Naive thymus-derived CD4-positive, alpha-beta T cell (primary cell): Measurements from ENCODE around the gene CRADD. TPM values are rescaled to one million over a fixed set of nuclear protein-coding genes. Genes with fewer than 3 reads are reported as not detected.

ENCODE experiments used
- ATAC-seq: fragments of 150-1000 bp; cut with Tn5 transposase; 2 replicates; pipeline ENCODE4 v1.10.0; 2021; ENCODE audit warnings: mild to moderate bottlenecking, moderate library complexity
- CTCF ChIA-PET: fragments of 350-600 bp; sonication (Branson Sonifier 250); formaldehyde crosslinking; loops from one replicate; lab custom pipeline; 2021; ENCODE audit warnings: antibody characterized with exemption; lab: Charles Lee
- POLR2A ChIA-PET: fragments of 350-600 bp; sonication (Branson Sonifier 250); formaldehyde crosslinking; loops from one replicate; lab custom pipeline; 2021; ENCODE audit warnings: antibody characterized with exemption, inconsistent platforms; lab: Charles Lee
- DNase-seq, 9 donors: peaks; one replicate each; pipeline versions ENCODE4 v3.0.0 to v3.0.0-alpha.2; 2020 to 2022; ENCODE audit warnings: mixed read lengths in 1 of 9
- H3K27ac ChIP-seq: one replicate; pipeline ENCODE4 v1.7.0; 2013; ENCODE audit warnings: mild to moderate bottlenecking, low read depth, low read length, moderate library complexity
- H3K27me3 ChIP-seq, 2 donors: one replicate each; pipeline ENCODE4 v1.7.0; 2013; ENCODE audit warnings: low read length in 2 of 2, mild to moderate bottlenecking in 2 of 2, moderate library complexity in 2 of 2; ENCODE audit not compliant: control insufficient read depth in 2 of 2, insufficient read depth in 2 of 2
- H3K36me3 ChIP-seq, 3 experiments: 1 replicate in 2 of 3; 2 replicates in 1 of 3; pipeline ENCODE4 v1.7.0; 2013; ENCODE audit warnings: low read length in 3 of 3, mild to moderate bottlenecking in 3 of 3, moderate library complexity in 1 of 3; ENCODE audit not compliant: insufficient read depth in 3 of 3, control insufficient read depth in 2 of 3
- H3K4me1 ChIP-seq, 2 donors: one replicate each; pipeline ENCODE4 v1.7.0; 2013; ENCODE audit warnings: low read length in 2 of 2, mild to moderate bottlenecking in 2 of 2, moderate library complexity in 1 of 2; ENCODE audit not compliant: control insufficient read depth in 2 of 2, insufficient read depth in 2 of 2
- H3K4me3 ChIP-seq: 2 replicates; pipeline ENCODE4 v1.7.0; 2013; ENCODE audit warnings: mild to moderate bottlenecking, low read length
- H3K9me3 ChIP-seq, 3 experiments: 1 replicate in 2 of 3; 2 replicates in 1 of 3; pipeline ENCODE4 v1.7.0; 2013; ENCODE audit warnings: low read length in 3 of 3; ENCODE audit not compliant: control insufficient read depth in 2 of 3
- H3K27ac Mint-ChIP-seq, 9 donors: one replicate each; pipeline ENCODE4 v1.8.0; 2020 to 2022; ENCODE audit warnings: mixed read lengths in 9 of 9, mild to moderate bottlenecking in 8 of 9, moderate library complexity in 5 of 9, inconsistent platforms in 2 of 9
- H3K27me3 Mint-ChIP-seq, 5 donors: one replicate each; pipeline ENCODE4 v1.8.0; 2021 to 2022; ENCODE audit warnings: mixed read lengths in 5 of 5, mild to moderate bottlenecking in 1 of 5
- H3K36me3 Mint-ChIP-seq, 5 donors: one replicate each; pipeline ENCODE4 v1.8.0; 2020 to 2022; ENCODE audit warnings: mixed read lengths in 5 of 5, mild to moderate bottlenecking in 3 of 5, inconsistent platforms in 1 of 5
- H3K4me1 Mint-ChIP-seq, 7 donors: one replicate each; pipeline ENCODE4 v1.8.0; 2020 to 2022; ENCODE audit warnings: mixed read lengths in 7 of 7, mild to moderate bottlenecking in 3 of 7, inconsistent platforms in 1 of 7
- H3K4me3 Mint-ChIP-seq, 10 donors: one replicate each; pipeline ENCODE4 v1.8.0; 2020 to 2022; ENCODE audit warnings: mild to moderate bottlenecking in 10 of 10, mixed read lengths in 10 of 10, moderate library complexity in 6 of 10, inconsistent platforms in 2 of 10
- H3K9me3 Mint-ChIP-seq, 11 donors: one replicate each; pipeline ENCODE4 v1.8.0; 2020 to 2022; ENCODE audit warnings: mixed read lengths in 11 of 11, mild to moderate bottlenecking in 4 of 11, inconsistent platforms in 1 of 11, moderate library complexity in 1 of 11
- intact Hi-C, 2 donors: fragments of 100-400 bp; cut with micrococcal nuclease; formaldehyde crosslinking; loops; one replicate each; pipeline ENCODE4 v1.15.1; 2023
- polyA plus RNA-seq, 2 donors: library from polyadenylated mRNA; unstranded; fragments of 300-500 nt; fragmentation: Illumina TruSeq; gene quantifications; one replicate each; pipeline ENCODE4 v1.2.3, GENCODE V29; 2021
- total RNA-seq, 6 experiments: library from RNA in 5 of 6; stranded (reverse) in 5 of 6; gene quantifications; 1 replicate in 5 of 6; 2 replicates in 1 of 6; pipeline ENCODE4 v1.2.3 and lab custom pipeline; 2021 to 2026

The CRADD gene
- total and polyA plus RNA-seq, 7 experiments from 2014 or later = 11.4 to 17.1 (median 13.8) TPM

DNA sequence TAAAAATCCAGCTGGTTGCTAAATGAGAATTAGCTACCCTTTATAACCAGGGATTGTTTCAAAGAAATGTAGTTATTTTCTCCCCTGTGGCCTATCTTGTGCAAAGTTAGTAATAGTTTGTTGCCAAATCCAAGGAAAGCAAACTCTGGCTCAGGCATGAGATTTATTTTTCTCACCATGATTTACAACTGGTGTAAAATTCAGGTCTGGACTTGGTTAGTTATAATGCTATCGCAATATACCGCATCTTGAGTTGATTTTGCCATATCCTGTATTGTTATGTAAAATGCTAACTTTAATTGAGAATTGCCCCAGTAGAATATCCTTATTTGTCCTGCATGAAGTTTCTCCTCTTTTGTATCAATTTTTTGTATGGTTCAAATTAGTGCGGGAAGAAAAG, 135.5 kb downstream of the CRADD start:
- Mint-ChIP-seq H3K4me3 (no peak overlapping the region), H3K27me3 (no peaks in the 10 kb centered on the region), H3K4me1 (peaks cover 0 to 13% (median under 1%) of the 10 kb centered on the region in 7 donors), H3K9me3 (peaks cover 0 to 2% (median 0%) of the 10 kb centered on the region in 11 donors), H3K36me3 (peaks cover 4 to 19% (median 11%) of the 10 kb centered on the region in 5 donors), H3K27ac (no peak overlapping the region)
- DNase-seq = no peak
- no peaks in the 10 kb centered on the region for H3K36me3 ChIP-seq
- no peaks in the 10 kb centered on the region for H3K4me1 ChIP-seq
- no peak overlapping the region for H3K27ac ChIP-seq
- intact Hi-C loops = no loop called here
- H3K27me3 ChIP-seq = no peaks in the 10 kb centered on the region
- CTCF ChIA-PET = interaction anchor here (0.6 kb wide), 1 partner anchor 165 kb away, joined by 4 read pairs; no protein-coding TSS in a partner anchor
- no peak for ATAC-seq
- H3K4me3 ChIP-seq = no peak overlapping the region
- no peaks in the 10 kb centered on the region for H3K9me3 ChIP-seq
- POLR2A ChIA-PET = interaction anchor here (0.6 to 0.9 kb wide), 2 partner anchors 15 to 66 kb away, joined by 3 to 4 read pairs; no protein-coding TSS in a partner anchor

DNA sequence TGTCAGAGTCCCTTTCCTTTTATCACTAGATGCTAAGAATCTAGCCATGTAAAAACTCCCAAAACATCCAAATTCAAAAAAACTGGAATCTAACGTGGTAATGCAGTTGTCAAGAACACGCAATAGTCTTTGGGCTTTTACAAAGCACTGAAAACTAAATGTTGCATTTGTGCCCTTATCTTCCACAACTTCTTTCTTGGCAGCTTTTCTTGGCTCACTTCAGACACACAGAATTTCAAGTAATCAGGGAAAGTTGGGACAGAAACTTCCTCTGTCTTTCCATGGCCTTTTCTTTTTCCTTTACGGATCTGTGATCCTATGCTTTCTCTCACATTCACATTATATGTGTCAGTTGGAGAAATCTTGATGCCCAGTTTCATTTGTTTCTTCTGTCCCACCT, 136.0 kb downstream of the CRADD start:
- ChIA-PET CTCF (no interaction called here), POLR2A (interaction anchor here (0.9 kb wide), 1 partner anchor 66 kb away, joined by 3 read pairs; no protein-coding TSS in a partner anchor)
- peaks cover 4 to 21% (median 12%) of the 10 kb centered on the region in 5 donors for H3K36me3 Mint-ChIP-seq
- peak overlapping the region in 1 of 9 donors; percentile 17 for H3K27ac Mint-ChIP-seq
- H3K9me3 ChIP-seq = no peaks in the 10 kb centered on the region
- no peaks in the 10 kb centered on the region for H3K27me3 ChIP-seq
- intact Hi-C loops = no loop called here
- H3K4me3 ChIP-seq = no peak overlapping the region
- no peak overlapping the region for H3K27ac ChIP-seq
- ATAC-seq = no peak
- no peak overlapping the region for H3K4me3 Mint-ChIP-seq
- DNase-seq = no peak
- peaks cover 0 to 8% (median 0%) of the 10 kb centered on the region in 7 donors for H3K4me1 Mint-ChIP-seq
- H3K4me1 ChIP-seq = no peaks in the 10 kb centered on the region
- no peaks in the 10 kb centered on the region for H3K36me3 ChIP-seq
- H3K27me3 Mint-ChIP-seq = no peaks in the 10 kb centered on the region
- H3K9me3 Mint-ChIP-seq = peaks cover 0 to 2% (median 0%) of the 10 kb centered on the region in 11 donors

GRCh38 chr12:93813972-93814821, 137.0 kb downstream of the CRADD start:
- H3K27me3 Mint-ChIP-seq = no peaks in the 10 kb centered on the region
- H3K27ac ChIP-seq = no peak overlapping the region
- H3K9me3 Mint-ChIP-seq = peaks cover 0 to 2% (median 0%) of the 10 kb centered on the region in 11 donors
- peaks cover 4 to 21% (median 12%) of the 10 kb centered on the region in 5 donors for H3K36me3 Mint-ChIP-seq
- H3K36me3 ChIP-seq = no peaks in the 10 kb centered on the region
- no peak for ATAC-seq
- no peak overlapping the region for H3K4me3 Mint-ChIP-seq
- intact Hi-C loops = no loop called here
- ChIA-PET POLR2A (no interaction called here), CTCF (no interaction called here)
- peaks cover 0 to 14% (median 0%) of the 10 kb centered on the region in 7 donors for H3K4me1 Mint-ChIP-seq
- no peaks in the 10 kb centered on the region for H3K27me3 ChIP-seq
- no peak overlapping the region for H3K27ac Mint-ChIP-seq
- no peak overlapping the region for H3K4me3 ChIP-seq
- no peaks in the 10 kb centered on the region for H3K9me3 ChIP-seq
- H3K4me1 ChIP-seq = no peaks in the 10 kb centered on the region
- no peak for DNase-seq

GRCh38 chr12:93818488-93819049, 141.4 kb downstream of the CRADD start:
- POLR2A ChIA-PET = no interaction called here
- intact Hi-C loops = no loop called here
- Histone ChIP-seq H3K27ac (no peak overlapping the region), H3K4me1 (no peaks in the 10 kb centered on the region), H3K9me3 (no peaks in the 10 kb centered on the region), H3K27me3 (no peaks in the 10 kb centered on the region), H3K4me3 (no peak overlapping the region), H3K36me3 (no peaks in the 10 kb centered on the region)
- peaks cover 0 to 23% (median 4%) of the 10 kb centered on the region in 7 donors for H3K4me1 Mint-ChIP-seq
- no peak overlapping the region for H3K27ac Mint-ChIP-seq
- ATAC-seq (no peak), DNase-seq (no peak)
- no peaks in the 10 kb centered on the region for H3K27me3 Mint-ChIP-seq
- peaks cover 8 to 35% (median 16%) of the 10 kb centered on the region in 5 donors for H3K36me3 Mint-ChIP-seq
- H3K9me3 Mint-ChIP-seq = peaks cover 0 to 5% (median 0%) of the 10 kb centered on the region in 11 donors
- CTCF ChIA-PET = interaction anchor here (0.8 kb wide), 1 partner anchor 283 kb away, joined by 3 read pairs; no protein-coding TSS in a partner anchor
- no peak overlapping the region for H3K4me3 Mint-ChIP-seq

DNA sequence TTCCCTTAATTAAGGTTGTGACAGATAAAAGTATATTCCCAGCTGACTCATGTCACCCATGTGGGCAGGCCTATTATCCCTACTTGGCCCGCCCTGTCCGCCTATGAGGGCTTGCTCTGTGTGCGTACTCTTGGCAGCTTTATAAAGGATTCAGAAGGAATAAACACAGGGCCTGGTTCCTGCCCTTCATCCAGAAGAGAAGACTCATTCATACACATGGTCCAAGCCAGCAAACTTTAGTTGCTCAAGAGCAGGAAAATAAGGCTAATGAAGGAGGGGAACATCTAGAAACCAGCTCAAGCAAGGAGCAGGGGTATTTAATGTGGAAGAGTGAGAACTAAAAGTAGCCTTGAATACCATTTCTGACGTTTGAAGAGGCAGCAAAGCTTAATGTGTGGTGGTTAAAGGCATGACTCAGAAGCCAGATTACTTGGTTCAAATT, 141.9 kb downstream of the CRADD start:
- Histone ChIP-seq H3K27me3 (no peaks in the 10 kb centered on the region), H3K4me1 (no peaks in the 10 kb centered on the region), H3K4me3 (no peak overlapping the region), H3K9me3 (no peaks in the 10 kb centered on the region), H3K27ac (no peak overlapping the region), H3K36me3 (no peaks in the 10 kb centered on the region)
- Mint-ChIP-seq H3K36me3 (peaks cover 8 to 35% (median 16%) of the 10 kb centered on the region in 5 donors), H3K4me3 (no peak overlapping the region), H3K27me3 (no peaks in the 10 kb centered on the region), H3K4me1 (peaks cover 0 to 23% (median 4%) of the 10 kb centered on the region in 7 donors), H3K9me3 (peaks cover 0 to 5% (median 0%) of the 10 kb centered on the region in 11 donors), H3K27ac (no peak overlapping the region)
- CTCF ChIA-PET = no interaction called here
- no peak for ATAC-seq
- intact Hi-C loops = no loop called here
- DNase-seq = no peak
- POLR2A ChIA-PET = interaction anchor here (0.5 kb wide), 1 partner anchor 737 kb away, joined by 9 read pairs; no protein-coding TSS in a partner anchor

DNA sequence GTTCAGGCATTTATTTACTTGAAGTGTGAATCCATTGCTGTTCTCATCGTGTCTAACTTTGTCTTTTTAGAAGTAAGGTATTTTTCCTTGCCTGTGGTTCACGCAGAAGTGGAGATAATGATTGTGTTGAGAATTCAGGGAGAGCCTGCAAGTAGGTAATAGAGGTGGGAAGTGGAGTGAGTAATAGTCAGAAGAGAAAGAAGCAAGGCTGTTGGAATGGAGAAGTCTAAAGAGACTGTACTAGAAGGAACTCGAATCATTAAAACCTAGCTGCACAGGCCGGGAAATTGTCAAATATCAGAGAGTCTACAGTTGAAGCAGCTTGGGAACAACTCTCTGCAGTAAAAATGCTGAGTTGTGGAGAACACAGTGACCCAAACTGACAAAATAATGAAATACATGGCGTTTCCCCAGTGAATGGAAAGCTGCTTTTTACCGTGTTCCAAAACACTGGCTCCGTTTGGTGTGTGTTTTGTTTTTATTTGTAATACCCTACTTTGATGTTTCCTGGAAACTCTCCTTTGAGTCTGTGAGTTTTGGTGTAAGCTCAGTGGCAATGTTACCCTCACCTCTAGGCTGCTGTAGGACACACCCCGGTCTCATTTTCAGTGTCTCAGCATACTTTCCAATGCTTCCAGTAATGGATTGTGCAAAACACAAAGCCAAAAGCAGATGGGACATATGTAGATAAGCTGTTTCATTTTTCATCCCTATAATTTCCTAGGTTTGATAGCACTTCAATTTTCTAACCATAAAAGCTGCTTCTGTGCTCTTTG, 146.6 kb downstream of the CRADD start:
- no peak overlapping the region for H3K27ac ChIP-seq
- no peak overlapping the region for H3K4me3 Mint-ChIP-seq
- intact Hi-C loops = no loop called here
- H3K27ac Mint-ChIP-seq = no peak overlapping the region
- H3K27me3 ChIP-seq = no peaks in the 10 kb centered on the region
- ATAC-seq = no peak
- no peaks in the 10 kb centered on the region for H3K9me3 ChIP-seq
- H3K27me3 Mint-ChIP-seq = no peaks in the 10 kb centered on the region
- ChIA-PET POLR2A (no interaction called here), CTCF (interaction anchor here (0.7 to 1.0 kb wide), 3 partner anchors 44 to 277 kb away, joined by 3 to 7 read pairs (median 3); no protein-coding TSS in a partner anchor)
- no peaks in the 10 kb centered on the region for H3K4me1 ChIP-seq
- no peak for DNase-seq
- peaks cover 0 to 13% (median 5%) of the 10 kb centered on the region in 7 donors for H3K4me1 Mint-ChIP-seq
- H3K9me3 Mint-ChIP-seq = peaks cover 0 to 5% (median 0%) of the 10 kb centered on the region in 11 donors
- peaks cover 0 to 22% (median 11%) of the 10 kb centered on the region in 5 donors for H3K36me3 Mint-ChIP-seq
- H3K36me3 ChIP-seq = no peaks in the 10 kb centered on the region
- no peak overlapping the region for H3K4me3 ChIP-seq
